ENCODE data around the gene RPN2.

- TF ChIP-seq, protein P1, sequence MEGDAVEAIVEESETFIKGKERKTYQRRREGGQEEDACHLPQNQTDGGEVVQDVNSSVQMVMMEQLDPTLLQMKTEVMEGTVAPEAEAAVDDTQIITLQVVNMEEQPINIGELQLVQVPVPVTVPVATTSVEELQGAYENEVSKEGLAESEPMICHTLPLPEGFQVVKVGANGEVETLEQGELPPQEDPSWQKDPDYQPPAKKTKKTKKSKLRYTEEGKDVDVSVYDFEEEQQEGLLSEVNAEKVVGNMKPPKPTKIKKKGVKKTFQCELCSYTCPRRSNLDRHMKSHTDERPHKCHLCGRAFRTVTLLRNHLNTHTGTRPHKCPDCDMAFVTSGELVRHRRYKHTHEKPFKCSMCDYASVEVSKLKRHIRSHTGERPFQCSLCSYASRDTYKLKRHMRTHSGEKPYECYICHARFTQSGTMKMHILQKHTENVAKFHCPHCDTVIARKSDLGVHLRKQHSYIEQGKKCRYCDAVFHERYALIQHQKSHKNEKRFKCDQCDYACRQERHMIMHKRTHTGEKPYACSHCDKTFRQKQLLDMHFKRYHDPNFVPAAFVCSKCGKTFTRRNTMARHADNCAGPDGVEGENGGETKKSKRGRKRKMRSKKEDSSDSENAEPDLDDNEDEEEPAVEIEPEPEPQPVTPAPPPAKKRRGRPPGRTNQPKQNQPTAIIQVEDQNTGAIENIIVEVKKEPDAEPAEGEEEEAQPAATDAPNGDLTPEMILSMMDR (IDR thresholded peaks at IDR 0.05), result no peak
- no peak for TF ChIP-seq POLR2A (IDR thresholded peaks at IDR 0.05)
These were observed 10.4 kb downstream of the RPN2 start for GRCh38 chr20:37189416-37190016.
